Pancreas (tissue), 10 donors: ENCODE measurements around the gene STK33. TPM values are rescaled to one million over a fixed set of nuclear protein-coding genes. Genes with fewer than 3 reads are reported as not detected.

Experiments used
- ATAC-seq, 4 donors: fragments of 200-7000 bp; cut with Tn5 transposase; one replicate each; pipeline versions ENCODE4 v1.8.0 to v1.9.1; 2020; ENCODE audit warnings: mild to moderate bottlenecking in 4 of 4, moderate library complexity in 4 of 4
- DNase-seq, 6 donors: peaks; one replicate each; pipeline ENCODE4 v3.0.0-alpha.2; 2020
- FAIRE-seq: peaks from 2 replicates; lab custom pipeline; 2012; peaks lifted over from hg19 to GRCh38; lab: Jason Lieb, UNC
- H3K27ac ChIP-seq, 4 donors: fragments of 200-600 bp; sonication (generic); 1 replicate in 3 of 4; 2 replicates in 1 of 4; pipeline versions ENCODE4 v1.5.0 to v1.8.0; 2020
- H3K27me3 ChIP-seq, 4 donors: fragments of 200-600 bp; one replicate each; pipeline ENCODE4 v1.8.0; 2021
- H3K36me3 ChIP-seq, 3 donors: fragments of 200-600 bp; sonication (generic) in 1 of 3; one replicate each; pipeline versions ENCODE4 v1.5.0 to v1.8.0; 2020 to 2021
- H3K4me1 ChIP-seq, 3 donors: fragments of 200-600 bp; one replicate each; pipeline ENCODE4 v1.8.0; 2021
- H3K4me3 ChIP-seq, 4 donors: fragments of 200-600 bp; sonication (generic) in 2 of 4; one replicate each; pipeline versions ENCODE4 v1.5.0 to v1.8.0; 2020 to 2021
- H3K9me3 ChIP-seq, 4 donors: fragments of 200-600 bp; one replicate each; pipeline ENCODE4 v1.8.0; 2021
- WGBS, 2 donors: extraction: QIAGEN DNeasy Blood & Tissue Kit; methylation state at CpG; one replicate each; pipeline ENCODE4 v1.1.7; 2013; 5-methylcytosine and 5-hydroxymethylcytosine counted together
- intact Hi-C, 3 donors: fragments of 100-400 bp; cut with DNase I; formaldehyde crosslinking; loops; one replicate each; pipeline versions ENCODE4 v1.11.1 to v1.14.2; 2022
- polyA plus RNA-seq, 2 donors: library from polyadenylated mRNA; stranded (reverse); fragments of 200-250 nt; gene quantifications; one replicate each; pipeline ENCODE4 v1.2.3, GENCODE V29; 2013
- total RNA-seq, 6 donors: library from RNA; stranded (reverse); fragmentation: NEBNext Ultra II Directional in 4 of 6; extraction: Animal tissue kit (Norgen Biotek cat#: 25700) in 4 of 6; gene quantifications; one replicate each; pipeline versions ENCODE4 v1.2.1 to v1.2.4, GENCODE V29; 2021 to 2023
- TF ChIP-seq, protein P1 (sequence below), 4 donors: fragments of 200-600 bp; sonication (generic) in 3 of 4; IDR thresholded peaks; one replicate each; pipeline versions ENCODE4 v1.5.0 to v1.8.0; 2021; ENCODE audit warnings: antibody characterized with exemption in 4 of 4
- donor health status: healthy with polysubstance abuse.
- donor health status: DM: no; HTN: no; CAD: no; lungs with moderate emphysema.
- donor health status: DM: no; HTN: no; CAD: no.
- donor health status: control.
- donor health status: control.
- donor health status: Bipolar disorder and iron deficiency.
- donor health status: DM: yes; HTN: yes; CAD: no.
- donor health status: DM: no; HTN: no; CAD: no.
- donor health status: DM: no; HTN: no; CAD: no.
- donor health status: DM: yes; HTN: yes; CAD: no.

The STK33 gene
- total and polyA plus RNA-seq, 8 donors: 6.0 to 23.9 (median 7.2) TPM

DNA sequence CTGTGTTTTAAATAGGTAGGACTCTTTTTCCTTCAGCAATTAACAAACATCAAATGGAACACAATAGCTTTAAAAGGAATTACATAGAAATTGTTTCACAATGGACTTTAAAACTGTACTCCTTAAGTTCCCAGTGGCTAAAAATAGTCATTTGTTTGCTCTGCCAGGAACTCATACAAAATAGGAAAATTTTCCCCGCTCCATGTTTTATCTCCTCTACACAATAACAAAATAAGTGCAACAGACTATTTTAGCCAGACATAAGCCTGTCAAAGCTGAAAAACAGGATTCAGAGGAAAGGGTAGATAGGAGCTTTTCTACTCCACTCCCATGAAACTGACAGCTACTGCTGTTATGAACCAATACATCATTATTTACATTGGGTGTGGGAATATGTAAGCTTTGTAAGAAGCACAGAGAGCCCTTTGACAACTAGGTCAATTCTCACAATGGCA lies 90.1 kb downstream of the STK33 start:
- 20 to 24% methylated on average over 1 of the region's 1 CpG for WGBS, 2 donors
- intact Hi-C loops: no loop called here
- H3K4me3 ChIP-seq: no peak overlapping the region
- DNase-seq: no peak
- no peak overlapping the region for H3K27ac ChIP-seq
- no peak for FAIRE-seq
- no peaks in the 10 kb centered on the region for H3K27me3 ChIP-seq
- ATAC-seq: peak; percentile 63 to 92 (median 84)
- H3K9me3 ChIP-seq: no peaks in the 10 kb centered on the region
- TF ChIP-seq, protein P1, sequence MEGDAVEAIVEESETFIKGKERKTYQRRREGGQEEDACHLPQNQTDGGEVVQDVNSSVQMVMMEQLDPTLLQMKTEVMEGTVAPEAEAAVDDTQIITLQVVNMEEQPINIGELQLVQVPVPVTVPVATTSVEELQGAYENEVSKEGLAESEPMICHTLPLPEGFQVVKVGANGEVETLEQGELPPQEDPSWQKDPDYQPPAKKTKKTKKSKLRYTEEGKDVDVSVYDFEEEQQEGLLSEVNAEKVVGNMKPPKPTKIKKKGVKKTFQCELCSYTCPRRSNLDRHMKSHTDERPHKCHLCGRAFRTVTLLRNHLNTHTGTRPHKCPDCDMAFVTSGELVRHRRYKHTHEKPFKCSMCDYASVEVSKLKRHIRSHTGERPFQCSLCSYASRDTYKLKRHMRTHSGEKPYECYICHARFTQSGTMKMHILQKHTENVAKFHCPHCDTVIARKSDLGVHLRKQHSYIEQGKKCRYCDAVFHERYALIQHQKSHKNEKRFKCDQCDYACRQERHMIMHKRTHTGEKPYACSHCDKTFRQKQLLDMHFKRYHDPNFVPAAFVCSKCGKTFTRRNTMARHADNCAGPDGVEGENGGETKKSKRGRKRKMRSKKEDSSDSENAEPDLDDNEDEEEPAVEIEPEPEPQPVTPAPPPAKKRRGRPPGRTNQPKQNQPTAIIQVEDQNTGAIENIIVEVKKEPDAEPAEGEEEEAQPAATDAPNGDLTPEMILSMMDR (IDR thresholded peaks at IDR 0.05): no peak
- peaks cover 0 to 9% (median 7%) of the 10 kb centered on the region in 3 donors for H3K4me1 ChIP-seq
- no peaks in the 10 kb centered on the region for H3K36me3 ChIP-seq

DNA sequence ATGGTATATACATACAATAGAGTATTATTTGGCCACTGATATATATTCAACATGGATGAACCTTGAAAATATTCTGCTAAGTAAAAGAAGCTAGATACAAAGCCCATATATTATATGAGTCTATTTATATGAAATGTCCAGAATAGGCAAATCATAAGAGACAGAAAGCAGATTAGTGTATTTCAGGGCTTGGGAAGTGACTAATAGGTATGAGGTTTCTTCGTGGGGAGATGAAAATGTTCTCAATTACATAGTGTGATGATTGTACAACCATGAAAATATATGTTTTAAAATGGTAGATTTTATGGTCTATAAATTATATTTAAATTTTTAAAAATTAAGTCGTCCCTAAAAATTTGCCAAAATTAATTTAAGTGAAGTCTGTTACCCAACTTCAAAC lies 92.2 kb downstream of the STK33 start:
- ATAC-seq: no peak
- H3K4me3 ChIP-seq: no peak overlapping the region
- H3K36me3 ChIP-seq: no peaks in the 10 kb centered on the region
- no peaks in the 10 kb centered on the region for H3K9me3 ChIP-seq
- FAIRE-seq: no peak
- H3K27ac ChIP-seq: no peak overlapping the region
- H3K4me1 ChIP-seq: peaks cover 0 to 9% (median 7%) of the 10 kb centered on the region in 3 donors
- H3K27me3 ChIP-seq: no peaks in the 10 kb centered on the region
- WGBS, 2 donors: 93 to 94% methylated on average over 2 of the region's 2 CpGs
- intact Hi-C loops: no loop called here
- DNase-seq: no peak
- TF ChIP-seq, protein P1 (IDR thresholded peaks at IDR 0.05): no peak

DNA sequence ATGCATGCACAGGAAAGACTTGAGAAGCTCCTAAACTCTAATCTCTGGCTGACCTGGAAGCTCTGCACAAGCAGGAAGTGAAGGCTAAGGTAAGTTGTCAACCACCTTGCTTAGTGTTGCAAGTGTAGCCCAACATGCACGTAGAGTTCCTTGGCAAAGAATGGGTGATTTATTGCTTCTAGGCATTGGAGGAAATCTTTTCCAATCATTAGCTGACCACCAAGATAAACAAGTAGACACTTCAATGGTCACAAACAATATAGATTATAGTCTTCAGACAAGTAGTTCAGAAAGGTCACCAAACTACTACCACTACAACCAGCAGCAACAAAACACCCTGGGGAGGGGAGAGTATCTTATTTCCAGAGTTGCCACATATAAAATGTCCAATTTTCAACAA lies 105.6 kb downstream of the STK33 start:
- no peak for ATAC-seq
- no peak for FAIRE-seq
- no peak for DNase-seq
- Histone ChIP-seq H3K36me3 (no peaks in the 10 kb centered on the region), H3K27ac (no peak overlapping the region), H3K4me3 (no peak overlapping the region), H3K4me1 (no peaks in the 10 kb centered on the region), H3K27me3 (no peaks in the 10 kb centered on the region), H3K9me3 (no peaks in the 10 kb centered on the region)
- intact Hi-C loops: no loop called here
- TF ChIP-seq, protein P1 (IDR thresholded peaks at IDR 0.05): no peak
- WGBS, 2 donors: 86 to 90% methylated on average over 1 of the region's 1 CpG

DNA sequence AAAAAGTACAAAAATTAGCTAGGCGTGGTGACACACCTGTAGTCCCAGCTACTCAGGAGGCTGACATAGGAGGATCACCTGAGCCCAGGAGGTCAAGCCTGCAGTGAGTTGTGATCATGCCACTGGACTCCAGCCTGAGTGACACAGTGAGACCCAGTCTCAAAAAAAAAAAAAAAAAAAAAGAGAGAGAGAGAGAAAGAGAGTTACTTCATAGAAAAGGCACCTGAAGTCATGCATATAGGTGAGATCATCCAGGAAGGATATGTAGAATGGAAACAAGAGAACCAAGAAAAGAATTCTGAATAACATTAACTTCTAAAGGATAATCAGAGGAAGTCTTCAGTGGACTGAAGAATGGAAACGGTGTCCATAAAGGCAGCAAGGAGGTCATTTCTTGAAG lies 106.8 kb downstream of the STK33 start:
- no peak overlapping the region for H3K27ac ChIP-seq
- no peak for DNase-seq
- H3K4me1 ChIP-seq: no peaks in the 10 kb centered on the region
- 91 to 94% methylated on average over 2 of the region's 2 CpGs for WGBS, 2 donors
- H3K27me3 ChIP-seq: no peaks in the 10 kb centered on the region
- no peak for ATAC-seq
- H3K4me3 ChIP-seq: no peak overlapping the region
- no peak for FAIRE-seq
- no peaks in the 10 kb centered on the region for H3K9me3 ChIP-seq
- no peaks in the 10 kb centered on the region for H3K36me3 ChIP-seq
- intact Hi-C loops: no loop called here
- TF ChIP-seq, protein P1 (IDR thresholded peaks at IDR 0.05): no peak

DNA sequence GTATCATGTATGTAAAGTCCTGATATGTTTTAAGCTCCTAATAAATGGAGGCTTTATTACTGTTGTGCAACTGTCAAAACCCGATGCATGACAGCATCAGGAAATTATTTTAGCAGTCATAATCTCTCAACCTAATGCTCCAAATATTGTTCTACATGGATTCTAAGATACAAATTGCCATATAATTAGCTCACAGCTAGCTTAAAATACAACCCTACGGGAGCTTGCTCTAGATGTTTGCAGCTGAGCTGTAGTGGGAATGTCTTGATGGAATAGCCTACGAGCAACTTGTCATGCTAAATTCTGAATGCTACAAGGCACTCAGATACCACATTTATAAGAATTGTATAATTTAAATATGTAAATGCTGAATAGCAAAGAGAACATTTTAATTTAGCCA lies 109.8 kb downstream of the STK33 start:
- no peaks in the 10 kb centered on the region for H3K27me3 ChIP-seq
- no peak overlapping the region for H3K4me3 ChIP-seq
- WGBS, 2 donors: 81 to 82% methylated on average over 3 of the region's 3 CpGs
- intact Hi-C loops: no loop called here
- ATAC-seq (no peak), DNase-seq (no peak), FAIRE-seq (no peak)
- H3K27ac ChIP-seq: no peak overlapping the region
- no peaks in the 10 kb centered on the region for H3K36me3 ChIP-seq
- H3K4me1 ChIP-seq: no peaks in the 10 kb centered on the region
- no peaks in the 10 kb centered on the region for H3K9me3 ChIP-seq
- TF ChIP-seq, protein P1 (IDR thresholded peaks at IDR 0.05): no peak
